ENCODE results near the gene TRIM37. TPM values are rescaled to one million over a fixed set of nuclear protein-coding genes. Genes with fewer than 3 reads are reported as not detected.
A peak's percentile ranks its signal among the peaks of the same experiment; 100 is the strongest.

Gene TRIM37
- polyA plus RNA-seq, 1 of the 3 experiments (the other 2 are of a cell fraction) = 20.5 TPM

- TF ChIP-seq ELF1 (IDR thresholded peaks at IDR 0.05) (no peak), JUND (IDR thresholded peaks at IDR 0.05) (no peak), USF1 (IDR thresholded peaks at IDR 0.05; ENCODE audit: borderline replicate concordance, low read depth) (no peak), RAD21 (IDR thresholded peaks at IDR 0.05; ENCODE audit: low read length) (no peak), TAF1 (IDR thresholded peaks at IDR 0.05; ENCODE audit: borderline replicate concordance, low read depth, low read length) (peak; percentile 61; the same call in 1 of the 2 replicates), FOXM1 (IDR thresholded peaks at IDR 0.05; ENCODE audit: low read depth) (peak; percentile 98), REST (IDR thresholded peaks at IDR 0.05; ENCODE audit: low read depth, low read length) (peak; percentile 43; the same call in 1 of the 2 replicates), IRF3 (IDR thresholded peaks at IDR 0.05; ENCODE audit: low read depth, low read length) (peak; percentile 12; the same call in 1 of the 2 replicates), NFIC (IDR thresholded peaks at IDR 0.05; ENCODE audit: borderline replicate concordance) (no peak), YY1 (IDR thresholded peaks at IDR 0.05; ENCODE audit: low read depth) (peak; percentile 31), EZH2phosphoT487 (IDR thresholded peaks at IDR 0.05; ENCODE audit: borderline replicate concordance, low read depth) (no peak), ZBTB33 (IDR thresholded peaks at IDR 0.05; ENCODE audit: borderline replicate concordance, low read depth) (no peak), NRF1 (IDR thresholded peaks at IDR 0.05; ENCODE audit: low read depth, low read length) (no peak), SMC3 (IDR thresholded peaks at IDR 0.05; ENCODE audit: low read depth, low read length) (no peak), GATA2 (CRISPR knock-in tag; IDR thresholded peaks at IDR 0.05) (no peak), RFX5 (IDR thresholded peaks at IDR 0.05; ENCODE audit: low read length) (no peak), USF2 (IDR thresholded peaks at IDR 0.05; ENCODE audit: borderline replicate concordance, low read depth, low read length) (no peak), RCOR1 (IDR thresholded peaks at IDR 0.05; ENCODE audit: low read length) (0 out of 2 replicates have a peak, but pooled peaks have one; percentile 23), EP300 (IDR thresholded peaks at IDR 0.05; ENCODE audit: borderline replicate concordance in 1 of 2, low read depth in 1 of 2, low read length in 1 of 2) (peak in 1 of 2 experiments; percentile 23; a peak in 2 of 4 replicates), SIN3A (IDR thresholded peaks at IDR 0.05; ENCODE audit: borderline replicate concordance, low read depth, low read length) (peak; percentile 100), MXI1 (IDR thresholded peaks at IDR 0.05; ENCODE audit: low read depth, low read length) (peak; percentile 100), MAX (IDR thresholded peaks at IDR 0.05; ENCODE audit: low read depth) (peak; percentile 98), POLR2AphosphoS5 (IDR thresholded peaks at IDR 0.05; ENCODE audit: low read depth, low read length) (peak; percentile 75)
- Histone ChIP-seq H3K27me3 (ENCODE audit: insufficient read depth) (no peaks in the 10 kb centered on the region), H4K20me1 (ENCODE audit: insufficient read depth) (no peaks in the 10 kb centered on the region), H3K36me3 (replicated peaks in 1 of 2; ENCODE audit: control insufficient read depth in 1 of 2, insufficient read depth in 2 of 2, low read length in 1 of 2) (peaks cover 0 to 4% of the 10 kb centered on the region in 2 experiments), H3K9ac (peak within 1 kb of the TSS; percentile 87), H3K4me2 (peak within 1 kb of the TSS; percentile 89), H3K4me3 (ENCODE audit: low read depth in 2 of 2, low read length in 1 of 2) (peak within 1 kb of the TSS; percentile 80 to 81), H3K9me3 (no peaks in the 10 kb centered on the region), H3K4me1 (ENCODE audit: control insufficient read depth in 1 of 2, insufficient read depth in 2 of 2, low read depth in 1 of 2, low read length in 1 of 2) (peaks cover 13 to 17% of the 10 kb centered on the region in 2 experiments; a peak in 3 of 4 replicates), H2AFZ (ENCODE audit: low read depth) (peak within 1 kb of the TSS; percentile 82), H3K79me2 (ENCODE audit: insufficient read depth) (peaks cover 86% of the 10 kb centered on the region), H3K27ac (ENCODE audit: low read depth in 2 of 2, low read length in 1 of 2) (peak within 1 kb of the TSS; percentile 85 to 95), H3F3A (replicated peaks; ENCODE audit: insufficient read depth) (peaks cover 32% of the 10 kb centered on the region), H3K9me2 (no peaks in the 10 kb centered on the region)
- ChIA-PET POLR2A (interaction anchor here (0.8 to 1.4 kb wide), 5 partner anchors 49 to 637 kb away, joined by 3 to 8 read pairs (median 3); partner anchors contain the start of genes SMG8 and TRIM37), CTCF (interaction anchor here (0.9 to 2.3 kb wide), 6 partner anchors 9 to 636 kb away, joined by 3 to 8 read pairs (median 4); partner anchors contain the start of gene GDPD1)
- DNase-seq = peak; percentile 90
- under 1% methylated on average over 25 of the region's 25 CpGs for WGBS (ENCODE audit: low lambda C conversion rate)
Observed at GRCh38 chr17:59155439-59156177, 48.9 kb upstream of the TRIM37 start, which contains the start of gene PRR11. TSS of gene PRR11 (plus strand) at chr17:59155746. CDS start at chr17:59169753, 14,007 bp downstream.
